ENCODE measurements around the gene NRG3.

The NRG3 gene

DNA sequence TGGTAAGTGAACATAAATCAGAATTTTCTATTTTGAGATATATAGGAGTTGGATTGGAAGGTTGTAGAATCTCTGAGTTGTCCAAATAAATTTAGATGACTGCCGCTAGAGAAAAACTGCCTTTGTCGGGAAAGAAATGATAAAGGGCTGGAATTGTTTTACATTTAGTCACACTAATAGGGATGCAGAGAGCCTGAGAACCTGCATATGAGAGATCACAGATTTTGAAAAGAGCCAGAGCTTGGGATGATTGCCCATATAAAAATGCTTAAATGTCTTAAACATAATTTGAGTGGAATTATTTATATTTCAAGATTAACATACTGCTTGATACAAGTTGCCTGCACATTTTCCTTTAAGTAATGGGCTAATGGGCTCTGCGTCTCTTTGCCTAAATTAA, 660.5 kb downstream of the NRG3 start:
- Histone ChIP-seq H3K4me3 (ENCODE audit: low read depth, low read length, poor library complexity, severe bottlenecking) (no peak overlapping the region), H4K20me1 (ENCODE audit: insufficient read depth, low read length) (no peaks in the 10 kb centered on the region), H3K36me3 (ENCODE audit: insufficient read depth, low read length) (peaks cover 81% of the 10 kb centered on the region), H2AFZ (ENCODE audit: low read length) (no peak overlapping the region), H3K9me2 (ENCODE audit: low read depth, low read length) (no peaks in the 10 kb centered on the region), H3K27me3 (ENCODE audit: insufficient read depth, low read length) (no peaks in the 10 kb centered on the region), H3K9ac (ENCODE audit: low read length) (no peak overlapping the region), H3K4me1 (ENCODE audit: insufficient read depth, low read length, severe bottlenecking) (peaks cover 40% of the 10 kb centered on the region), H3K4me2 (ENCODE audit: low read length) (no peak overlapping the region), H3K79me2 (ENCODE audit: insufficient read depth, low read length) (peaks cover 100% of the 10 kb centered on the region), H3F3A (ENCODE audit: insufficient read depth, low read length) (no peaks in the 10 kb centered on the region; the same call in 1 of the 2 replicates), H3K27ac (ENCODE audit: low read depth, low read length, poor library complexity, severe bottlenecking) (no peak overlapping the region), H3K9me3 (ENCODE audit: low read length) (no peaks in the 10 kb centered on the region)
- TF ChIP-seq, protein P1, sequence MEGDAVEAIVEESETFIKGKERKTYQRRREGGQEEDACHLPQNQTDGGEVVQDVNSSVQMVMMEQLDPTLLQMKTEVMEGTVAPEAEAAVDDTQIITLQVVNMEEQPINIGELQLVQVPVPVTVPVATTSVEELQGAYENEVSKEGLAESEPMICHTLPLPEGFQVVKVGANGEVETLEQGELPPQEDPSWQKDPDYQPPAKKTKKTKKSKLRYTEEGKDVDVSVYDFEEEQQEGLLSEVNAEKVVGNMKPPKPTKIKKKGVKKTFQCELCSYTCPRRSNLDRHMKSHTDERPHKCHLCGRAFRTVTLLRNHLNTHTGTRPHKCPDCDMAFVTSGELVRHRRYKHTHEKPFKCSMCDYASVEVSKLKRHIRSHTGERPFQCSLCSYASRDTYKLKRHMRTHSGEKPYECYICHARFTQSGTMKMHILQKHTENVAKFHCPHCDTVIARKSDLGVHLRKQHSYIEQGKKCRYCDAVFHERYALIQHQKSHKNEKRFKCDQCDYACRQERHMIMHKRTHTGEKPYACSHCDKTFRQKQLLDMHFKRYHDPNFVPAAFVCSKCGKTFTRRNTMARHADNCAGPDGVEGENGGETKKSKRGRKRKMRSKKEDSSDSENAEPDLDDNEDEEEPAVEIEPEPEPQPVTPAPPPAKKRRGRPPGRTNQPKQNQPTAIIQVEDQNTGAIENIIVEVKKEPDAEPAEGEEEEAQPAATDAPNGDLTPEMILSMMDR (IDR thresholded peaks at IDR 0.05; ENCODE audit: low read length), result no peak
- TF ChIP-seq EZH2 (IDR thresholded peaks at IDR 0.05; ENCODE audit: borderline replicate concordance, low read length), result no peak

DNA sequence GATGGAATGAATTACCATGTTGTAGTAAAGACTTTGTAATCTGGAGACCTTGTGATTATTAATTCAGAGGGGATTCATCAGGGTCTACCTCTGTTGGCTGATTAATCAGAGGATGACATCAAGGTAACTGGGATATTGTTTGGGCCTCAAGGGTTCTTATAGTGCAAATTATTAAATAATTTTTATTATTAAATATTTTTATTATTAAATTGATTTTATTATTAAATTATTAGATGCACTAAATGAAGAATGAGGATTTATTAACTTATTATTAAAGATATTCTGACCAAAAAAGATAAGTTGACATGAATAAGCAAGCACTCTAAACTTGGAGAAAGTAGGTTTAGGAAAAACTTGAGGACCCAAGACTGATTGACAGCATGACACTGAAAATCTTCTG, 661.7 kb downstream of the NRG3 start:
- peaks cover 93% of the 10 kb centered on the region for H3K79me2 ChIP-seq (ENCODE audit: insufficient read depth, low read length)
- H3K9me3 ChIP-seq (ENCODE audit: low read length), result no peaks in the 10 kb centered on the region
- no peak overlapping the region for H3K4me3 ChIP-seq (ENCODE audit: low read depth, low read length, poor library complexity, severe bottlenecking)
- no peak overlapping the region for H2AFZ ChIP-seq (ENCODE audit: low read length)
- H3K9me2 ChIP-seq (ENCODE audit: low read depth, low read length), result no peaks in the 10 kb centered on the region
- peaks cover 87% of the 10 kb centered on the region for H3K36me3 ChIP-seq (ENCODE audit: insufficient read depth, low read length)
- no peak for TF ChIP-seq EZH2 (IDR thresholded peaks at IDR 0.05; ENCODE audit: borderline replicate concordance, low read length)
- TF ChIP-seq, protein P1 (IDR thresholded peaks at IDR 0.05; ENCODE audit: low read length), result no peak
- no peak overlapping the region for H3K9ac ChIP-seq (ENCODE audit: low read length)
- H4K20me1 ChIP-seq (ENCODE audit: insufficient read depth, low read length), result no peaks in the 10 kb centered on the region
- H3K4me2 ChIP-seq (ENCODE audit: low read length), result no peak overlapping the region
- no peaks in the 10 kb centered on the region for H3F3A ChIP-seq (ENCODE audit: insufficient read depth, low read length)
- peaks cover 40% of the 10 kb centered on the region for H3K4me1 ChIP-seq (ENCODE audit: insufficient read depth, low read length, severe bottlenecking)
- H3K27me3 ChIP-seq (ENCODE audit: insufficient read depth, low read length), result no peaks in the 10 kb centered on the region
- peak overlapping the region; percentile 4 for H3K27ac ChIP-seq (ENCODE audit: low read depth, low read length, poor library complexity, severe bottlenecking)

DNA sequence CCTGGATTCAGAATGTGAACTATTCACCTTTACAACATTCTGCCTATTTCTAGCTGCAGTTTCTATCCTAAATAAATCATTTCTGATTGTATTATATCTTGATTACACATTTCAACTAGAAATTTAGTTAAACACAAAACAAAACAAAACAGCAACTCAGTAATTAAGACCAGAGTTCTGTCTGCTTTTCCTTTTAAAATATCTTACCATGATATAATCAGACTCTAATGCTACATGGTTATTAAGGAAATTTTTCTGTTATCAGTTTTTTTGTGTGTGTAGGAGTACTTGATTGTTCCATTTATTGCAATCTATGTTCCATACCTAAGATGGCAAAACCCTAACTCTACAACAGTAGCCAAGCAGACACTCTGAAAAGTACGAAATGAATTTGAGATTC, 663.3 kb downstream of the NRG3 start:
- H2AFZ ChIP-seq (ENCODE audit: low read length), result no peak overlapping the region
- H3K9me2 ChIP-seq (ENCODE audit: low read depth, low read length), result no peaks in the 10 kb centered on the region
- no peak overlapping the region for H3K4me2 ChIP-seq (ENCODE audit: low read length)
- no peaks in the 10 kb centered on the region for H3K9me3 ChIP-seq (ENCODE audit: low read length)
- no peaks in the 10 kb centered on the region for H4K20me1 ChIP-seq (ENCODE audit: insufficient read depth, low read length)
- H3K79me2 ChIP-seq (ENCODE audit: insufficient read depth, low read length), result peaks cover 87% of the 10 kb centered on the region
- H3F3A ChIP-seq (ENCODE audit: insufficient read depth, low read length), result no peaks in the 10 kb centered on the region
- H3K27me3 ChIP-seq (ENCODE audit: insufficient read depth, low read length), result no peaks in the 10 kb centered on the region
- no peak overlapping the region for H3K9ac ChIP-seq (ENCODE audit: low read length)
- H3K4me3 ChIP-seq (ENCODE audit: low read depth, low read length, poor library complexity, severe bottlenecking), result no peak overlapping the region
- peaks cover 93% of the 10 kb centered on the region for H3K36me3 ChIP-seq (ENCODE audit: insufficient read depth, low read length)
- H3K4me1 ChIP-seq (ENCODE audit: insufficient read depth, low read length, severe bottlenecking), result peaks cover 40% of the 10 kb centered on the region
- TF ChIP-seq, protein P1 (IDR thresholded peaks at IDR 0.05; ENCODE audit: low read length), result no peak
- no peak for TF ChIP-seq EZH2 (IDR thresholded peaks at IDR 0.05; ENCODE audit: borderline replicate concordance, low read length)
- H3K27ac ChIP-seq (ENCODE audit: low read depth, low read length, poor library complexity, severe bottlenecking), result peak overlapping the region; percentile 42
